Esophagus muscularis mucosa (tissue), 4 donors: Measurements from ENCODE around the gene TMEM242. TPM values are rescaled to one million over a fixed set of nuclear protein-coding genes. Genes with fewer than 3 reads are reported as not detected.
A peak's percentile ranks its signal among the peaks of the same experiment; 100 is the strongest.

ENCODE experiments used
- DNase-seq: peaks from one replicate; pipeline ENCODE4 v3.0.0-alpha.2; 2017; ENCODE audit errors: extremely low spot score
- H3K27ac ChIP-seq, 4 donors: fragments of 200-600 bp; sonication (generic); replicated peaks in 1 of 4; 1 replicate in 3 of 4; 2 replicates in 1 of 4; pipeline ENCODE4 v1.5.1; 2016 to 2019; ENCODE audit warnings: mild to moderate bottlenecking in 1 of 4
- H3K27me3 ChIP-seq, 4 donors: fragments of 200-600 bp; sonication (generic); one replicate each; pipeline versions ENCODE4 v1.5.1 to v1.6.0; 2016 to 2019
- H3K36me3 ChIP-seq, 4 donors: fragments of 200-600 bp; sonication (generic); one replicate each; pipeline ENCODE4 v1.5.1; 2016 to 2019
- H3K4me1 ChIP-seq, 4 donors: fragments of 200-600 bp; sonication (generic); one replicate each; pipeline ENCODE4 v1.5.1; 2016 to 2019
- H3K4me3 ChIP-seq, 4 donors: fragments of 200-600 bp; sonication (generic); 1 replicate in 2 of 4; 2 replicates in 2 of 4; pipeline ENCODE4 v1.5.1; 2016 to 2019; ENCODE audit warnings: mild to moderate bottlenecking in 4 of 4, moderate library complexity in 1 of 4
- H3K9me3 ChIP-seq, 4 donors: fragments of 200-600 bp; sonication (generic); 1 replicate in 3 of 4; 2 replicates in 1 of 4; pipeline ENCODE4 v1.5.1; 2016 to 2019
- CTCF ChIP-seq, 3 experiments: fragments of 200-600 bp in 2 of 3; fragments of 450-650 bp in 1 of 3; sonication (generic) in 2 of 3; IDR thresholded peaks; one replicate each; pipeline ENCODE4 v1.5.1; 2017 to 2019; ENCODE audit warnings: antibody characterized with exemption in 3 of 3, mild to moderate bottlenecking in 2 of 3, moderate library complexity in 1 of 3
- EP300 ChIP-seq: sonication (generic); formaldehyde crosslinking; IDR thresholded peaks from one replicate; pipeline ENCODE4 v1.6.1; 2017; ENCODE audit warnings: antibody characterized with exemption
- POLR2A ChIP-seq: fragments of 450-650 bp; IDR thresholded peaks from one replicate; pipeline ENCODE4 v1.6.1; 2017; ENCODE audit warnings: antibody characterized with exemption, moderate library complexity, mild to moderate bottlenecking, low read depth
- POLR2AphosphoS5 ChIP-seq, 2 donors: sonication (generic); formaldehyde crosslinking; IDR thresholded peaks; one replicate each; pipeline ENCODE4 v1.6.1; 2017; ENCODE audit warnings: antibody characterized with exemption in 2 of 2
- WGBS: methylation state at CpG from one replicate; pipeline ENCODE4 v1.1.5; 2018; 5-methylcytosine and 5-hydroxymethylcytosine counted together
- intact Hi-C: fragments of 100-400 bp; cut with DNase I; formaldehyde crosslinking; loops from one replicate; pipeline ENCODE4 v1.15.1; 2023
- total RNA-seq, 4 donors: library from RNA; depleted of rRNA; stranded (reverse); fragments of >200 nt; gene quantifications; one replicate each; pipeline versions ENCODE4 v1.1.0 to v1.2.1, GENCODE V29; 2016

The TMEM242 gene
- total RNA-seq, 4 donors from 2014 or later, result 6.1 to 10.1 (median 8.0) TPM

DNA sequence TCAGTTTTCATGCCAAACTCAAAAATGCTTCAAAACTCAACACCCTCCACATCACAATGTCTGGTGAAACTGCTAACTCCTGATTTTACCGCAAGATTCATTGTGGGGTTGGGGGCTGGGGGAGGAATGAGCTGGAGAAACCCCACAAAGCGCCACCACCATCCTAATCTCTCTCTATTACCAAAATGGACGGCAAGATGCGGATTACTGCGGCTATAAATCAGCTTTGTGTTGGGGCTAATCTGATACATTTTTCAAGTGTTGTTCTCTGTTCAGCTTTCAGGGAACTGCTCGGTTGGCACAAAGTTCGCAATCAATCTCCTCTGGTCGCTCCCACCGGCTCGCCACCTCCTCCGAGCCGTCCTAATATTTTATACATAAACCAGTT is 83.7 kb downstream of the TMEM242 start:
- Histone ChIP-seq H3K9me3 (peaks cover 0 to 4% (median 0%) of the 10 kb centered on the region in 4 donors), H3K27ac (peak overlapping the region; percentile 83 to 87 (median 86)), H3K4me3 (peak overlapping the region; percentile 39 to 53 (median 46)), H3K36me3 (no peaks in the 10 kb centered on the region), H3K27me3 (peaks cover 0 to 11% (median 0%) of the 10 kb centered on the region in 4 donors), H3K4me1 (peaks cover 44 to 66% (median 60%) of the 10 kb centered on the region in 4 donors)
- no peak for DNase-seq
- intact Hi-C loops, result loop anchor here (5.0 kb wide), 1 partner anchor 33 kb away; no protein-coding TSS in a partner anchor
- 37% methylated on average over 12 of the region's 12 CpGs for WGBS
- TF ChIP-seq EP300, result no peak
- no peak for TF ChIP-seq POLR2A
- TF ChIP-seq POLR2AphosphoS5 (IDR thresholded peaks at IDR 0.05), result no peak
- TF ChIP-seq CTCF (IDR thresholded peaks at IDR 0.05), result no peak

Other genes starting within 250 kb of the TMEM242 start
- 10 to 100 TPM in 2 of 4 donors, 1 to 10 TPM in 2; 7.1 to 11.4 (median 9.8) TPM for gene ZDHHC14, start 57.7 kb upstream of the TMEM242 start, total RNA-seq